Liver (tissue), 9 donors: ENCODE data around the gene ZFAND2A. TPM values are rescaled to one million over a fixed set of nuclear protein-coding genes. Genes with fewer than 3 reads are reported as not detected.
A peak's percentile ranks its signal among the peaks of the same experiment; 100 is the strongest.

ENCODE experiments used
- DNase-seq: peaks from one replicate; pipeline ENCODE4 v3.0.0-alpha.2; 2017; ENCODE audit warnings: low spot score
- H3K27ac ChIP-seq, 2 donors: one replicate each; pipeline ENCODE4 v1.7.0; 2013; ENCODE audit warnings: inconsistent platforms in 2 of 2, low read length in 2 of 2, control low read depth in 1 of 2, low read depth in 1 of 2, mild to moderate bottlenecking in 1 of 2
- H3K27me3 ChIP-seq, 4 donors: one replicate each; pipeline versions ENCODE4 v1.6.1 to v1.7.0; 2013; ENCODE audit warnings: low read length in 3 of 4, inconsistent platforms in 1 of 4, mild to moderate bottlenecking in 1 of 4, moderate library complexity in 1 of 4; ENCODE audit not compliant: control insufficient read depth in 4 of 4, insufficient read depth in 4 of 4
- H3K36me3 ChIP-seq, 4 donors: one replicate each; pipeline versions ENCODE4 v1.6.1 to v1.7.0; 2013; ENCODE audit warnings: low read length in 3 of 4, mild to moderate bottlenecking in 3 of 4, low read depth in 1 of 4, moderate library complexity in 1 of 4; ENCODE audit not compliant: control insufficient read depth in 4 of 4, insufficient read depth in 3 of 4
- H3K4me1 ChIP-seq, 4 donors: one replicate each; pipeline versions ENCODE4 v1.6.1 to v1.7.0; 2013; ENCODE audit warnings: low read length in 3 of 4, mild to moderate bottlenecking in 3 of 4, moderate library complexity in 1 of 4; ENCODE audit not compliant: control insufficient read depth in 4 of 4, insufficient read depth in 4 of 4
- H3K4me3 ChIP-seq, 3 donors: one replicate each; pipeline versions ENCODE4 v1.6.1 to v1.7.0; 2013; ENCODE audit warnings: low read length in 3 of 3, control low read depth in 1 of 3, low read depth in 1 of 3, mild to moderate bottlenecking in 1 of 3
- H3K9ac ChIP-seq, 2 donors: one replicate each; pipeline ENCODE4 v1.7.0; 2013; ENCODE audit warnings: low read length in 2 of 2, mild to moderate bottlenecking in 2 of 2, moderate library complexity in 2 of 2, control low read depth in 1 of 2, low read depth in 1 of 2
- H3K9me3 ChIP-seq, 4 donors: one replicate each; pipeline versions ENCODE4 v1.6.1 to v1.7.0; 2013; ENCODE audit warnings: low read length in 3 of 4; ENCODE audit not compliant: control insufficient read depth in 4 of 4
- ATF3 ChIP-seq: IDR thresholded peaks from 2 replicates; pipeline ENCODE4 v1.6.1; 2016; ENCODE audit warnings: antibody characterized with exemption
- CTCF ChIP-seq: fragments of 150-350 bp; IDR thresholded peaks from 2 replicates; pipeline ENCODE4 v1.5.1; 2017; ENCODE audit warnings: improper control_type of control experiment, low read depth, low read length; ENCODE audit not compliant: missing input control
- EGR1 ChIP-seq, 2 donors: IDR thresholded peaks; 2 replicates each; pipeline ENCODE4 v1.6.1; 2016 to 2018; ENCODE audit warnings: antibody characterized with exemption in 2 of 2, low read depth in 2 of 2
- FOXA1 ChIP-seq: IDR thresholded peaks from 2 replicates; pipeline ENCODE4 v1.6.1; 2016; ENCODE audit warnings: antibody characterized with exemption
- FOXA2 ChIP-seq: IDR thresholded peaks from 2 replicates; pipeline ENCODE4 v1.6.1; 2016; ENCODE audit warnings: antibody characterized with exemption
- GABPA ChIP-seq, 2 donors: IDR thresholded peaks in 1 of 2; conservative IDR thresholded peaks in 1 of 2; 2 replicates each; pipeline ENCODE4 v1.6.1; 2016; ENCODE audit warnings: antibody characterized with exemption in 2 of 2, mild to moderate bottlenecking in 1 of 2, moderate library complexity in 1 of 2
- HNF4A ChIP-seq, 2 donors: conservative IDR thresholded peaks; 2 replicates each; pipeline ENCODE4 v1.6.1; 2016; ENCODE audit warnings: antibody characterized with exemption in 2 of 2, mild to moderate bottlenecking in 2 of 2
- HNF4G ChIP-seq: IDR thresholded peaks from 2 replicates; pipeline ENCODE4 v1.6.1; 2016; ENCODE audit warnings: antibody characterized with exemption
- JUND ChIP-seq, 2 donors: IDR thresholded peaks; 2 replicates each; pipeline ENCODE4 v1.6.1; 2016; ENCODE audit warnings: antibody characterized with exemption in 2 of 2
- RAD21 ChIP-seq, 2 donors: IDR thresholded peaks; 2 replicates each; pipeline ENCODE4 v1.6.1; 2016; ENCODE audit warnings: antibody characterized with exemption in 2 of 2, mild to moderate bottlenecking in 2 of 2
- REST ChIP-seq: IDR thresholded peaks from 2 replicates; pipeline ENCODE4 v1.6.1; 2016; ENCODE audit warnings: antibody characterized with exemption, mild to moderate bottlenecking
- RXRA ChIP-seq, 2 donors: IDR thresholded peaks; 2 replicates each; pipeline ENCODE4 v1.6.1; 2017 to 2018; ENCODE audit warnings: antibody characterized with exemption in 2 of 2, mild to moderate bottlenecking in 1 of 2
- SP1 ChIP-seq: IDR thresholded peaks from 2 replicates; pipeline ENCODE4 v1.6.1; 2018; ENCODE audit warnings: antibody characterized with exemption, mild to moderate bottlenecking
- TAF1 ChIP-seq: conservative IDR thresholded peaks from 2 replicates; pipeline ENCODE4 v1.6.1; 2016; ENCODE audit warnings: antibody characterized with exemption, mild to moderate bottlenecking
- YY1 ChIP-seq: IDR thresholded peaks from 2 replicates; pipeline ENCODE4 v1.6.1; 2016; ENCODE audit warnings: antibody characterized with exemption, mild to moderate bottlenecking
- ZBTB33 ChIP-seq: IDR thresholded peaks from 2 replicates; pipeline ENCODE4 v1.6.1; 2016; ENCODE audit warnings: antibody characterized with exemption
- WGBS: extraction: QIAGEN DNeasy Blood & Tissue Kit; methylation state at CpG from one replicate; pipeline ENCODE4 v1.1.7; 2013; 5-methylcytosine and 5-hydroxymethylcytosine counted together
- polyA plus RNA-seq, 2 donors: library from polyadenylated mRNA; stranded (reverse) in 1 of 2; unstranded in 1 of 2; fragments of 200-250 nt in 1 of 2; fragments of >200 nt in 1 of 2; fragmentation: Nextera tagmentation in 1 of 2; extraction: Ambion mirVana in 1 of 2; gene quantifications; one replicate each; pipeline versions ENCODE4 v1.2.1 to v1.2.3, GENCODE V29; 2013 to 2015
- total RNA-seq, 2 donors: library from RNA; depleted of rRNA; stranded (reverse); fragments of >200 nt; gene quantifications; one replicate each; pipeline ENCODE4 v1.2.3, GENCODE V29; 2014
- donor health status: healthy.
- donor health status: healthy.
- donor health status: healthy.
- donor health status: healthy.
- donor health status: healthy.

The ZFAND2A gene
- total and polyA plus RNA-seq, 4 donors = 12.5 to 53.3 (median 33.5) TPM

- Histone ChIP-seq H3K4me1 (peaks cover 12 to 35% (median 24%) of the 10 kb centered on the region in 4 donors), H3K27ac (peak overlapping the region; percentile 84 to 93), H3K36me3 (no peaks in the 10 kb centered on the region), H3K9me3 (no peaks in the 10 kb centered on the region), H3K27me3 (no peaks in the 10 kb centered on the region), H3K9ac (no peak overlapping the region), H3K4me3 (no peak overlapping the region)
- DNase-seq = no peak
- 82% methylated on average over 34 of the region's 34 CpGs for WGBS
- TF ChIP-seq FOXA1 (peak; percentile 83), FOXA2 (peak; percentile 92), TAF1 (no peak), RAD21 (IDR thresholded peaks at IDR 0.05) (peak in 1 of 2 donors; percentile 39), GABPA (IDR thresholded peaks at IDR 0.05 in 1 of 2, conservative IDR thresholded peaks at IDR 0.05 in 1 of 2) (peak in 1 of 2 donors; percentile 55), REST (no peak), HNF4A (conservative IDR thresholded peaks at IDR 0.05) (peak; percentile 75 to 77), HNF4G (peak; percentile 27), CTCF (no peak), EGR1 (IDR thresholded peaks at IDR 0.05; ENCODE audit: low read depth in 2 of 2) (peak; percentile 55 to 59), SP1 (peak; percentile 92), JUND (IDR thresholded peaks at IDR 0.05) (peak; percentile 24 to 66), RXRA (IDR thresholded peaks at IDR 0.05) (peak; percentile 79 to 87), YY1 (no peak), ATF3 (peak; percentile 34), ZBTB33 (no peak)
These were observed 56.8 kb downstream of the ZFAND2A start for GRCh38 chr7:1103009-1103788.

Other genes with a start within 250 kb of the ZFAND2A start
- 1 to 10 TPM; 3.2 to 3.7 TPM for gene ADAP1, start 205.5 kb downstream of the ZFAND2A start, total RNA-seq
- gene ADAP1, start 205.5 kb downstream of the ZFAND2A start, polyA plus RNA-seq = 1 to 10 TPM in 1 of 2 donors, under 1 TPM in 1; 0.46 to 2.2 TPM
- 1 to 10 TPM; 5.2 to 9.8 TPM for gene COX19, start 184.6 kb downstream of the ZFAND2A start, total RNA-seq
- gene COX19, start 184.6 kb downstream of the ZFAND2A start, polyA plus RNA-seq = 1 to 10 TPM; 2.2 to 4.5 TPM
- under 1 TPM in 1 of 2 donors, not detected in 1; 0.28 TPM for gene CYP2W1, start 177.0 kb downstream of the ZFAND2A start, total RNA-seq
- not detected for gene CYP2W1, start 177.0 kb downstream of the ZFAND2A start, polyA plus RNA-seq
- 10 to 100 TPM; 27.9 to 33.5 TPM for gene GPR146, start 115.7 kb downstream of the ZFAND2A start, total RNA-seq
- 10 to 100 TPM; 15.5 to 25.4 TPM for gene GPR146, start 115.7 kb downstream of the ZFAND2A start, polyA plus RNA-seq
- gene GPER1, start 72.1 kb downstream of the ZFAND2A start, total RNA-seq = 1 to 10 TPM; 2.9 to 6.7 TPM
- 10 to 100 TPM in 1 of 2 donors, 1 to 10 TPM in 1; 8.0 to 23.1 TPM for gene GPER1, start 72.1 kb downstream of the ZFAND2A start, polyA plus RNA-seq
- not detected for gene UNCX, start 72.7 kb upstream of the ZFAND2A start, total RNA-seq
- not detected for gene UNCX, start 72.7 kb upstream of the ZFAND2A start, polyA plus RNA-seq